Common myeloid progenitor, CD34-positive (primary cell): ENCODE results near the gene PRKCZ.

Experiments used
- CTCF ChIA-PET: fragments of 350-600 bp; sonication (Branson Sonifier 250); formaldehyde crosslinking; loops from one replicate; lab custom pipeline; 2021; ENCODE audit warnings: antibody characterized with exemption; lab: Charles Lee
- POLR2A ChIA-PET: fragments of 350-600 bp; sonication (Branson Sonifier 250); formaldehyde crosslinking; loops from one replicate; lab custom pipeline; 2021; ENCODE audit warnings: antibody characterized with exemption; lab: Charles Lee
- DNase-seq, 3 donors: peaks; one replicate each; pipeline versions ENCODE4 v3.0.0 to v3.0.0-alpha.2; 2013
- H3K27ac ChIP-seq, 2 experiments: 1 replicate in 1 of 2; 2 replicates in 1 of 2; pipeline ENCODE4 v1.7.0; 2013; ENCODE audit warnings: inconsistent platforms in 2 of 2, low read length in 2 of 2, mild to moderate bottlenecking in 2 of 2, low read depth in 1 of 2, moderate library complexity in 1 of 2; ENCODE audit not compliant: severe bottlenecking in 2 of 2, insufficient read depth in 1 of 2, poor library complexity in 1 of 2
- H3K27me3 ChIP-seq, 5 experiments: replicated peaks in 2 of 5; 1 replicate in 3 of 5; 2 replicates in 2 of 5; pipeline versions ENCODE4 v1.6.1 to v1.7.0; 2013; ENCODE audit warnings: low read length in 4 of 5, mild to moderate bottlenecking in 2 of 5, moderate library complexity in 2 of 5, inconsistent platforms in 1 of 5; ENCODE audit not compliant: insufficient read depth in 5 of 5, control insufficient read depth in 4 of 5
- H3K36me3 ChIP-seq, 4 experiments: 1 replicate in 2 of 4; 2 replicates in 2 of 4; pipeline versions ENCODE4 v1.6.1 to v1.7.0; 2013; ENCODE audit warnings: low read length in 3 of 4, control low read depth in 1 of 4, mild to moderate bottlenecking in 1 of 4; ENCODE audit not compliant: control insufficient read depth in 4 of 4, insufficient read depth in 4 of 4
- H3K4me1 ChIP-seq, 4 experiments: 1 replicate in 3 of 4; 2 replicates in 1 of 4; pipeline versions ENCODE4 v1.6.1 to v1.7.1; 2013; ENCODE audit warnings: low read length in 3 of 4, mild to moderate bottlenecking in 3 of 4, control low read depth in 1 of 4, inconsistent platforms in 1 of 4, moderate library complexity in 1 of 4; ENCODE audit not compliant: control insufficient read depth in 4 of 4, insufficient read depth in 4 of 4; ENCODE audit errors: control extremely low read depth in 1 of 4
- H3K4me3 ChIP-seq, 7 experiments: 1 replicate in 4 of 7; 2 replicates in 3 of 7; pipeline versions ENCODE4 v1.5.1 to v1.7.0; 2013; ENCODE audit warnings: mild to moderate bottlenecking in 7 of 7, low read length in 6 of 7, moderate library complexity in 6 of 7, inconsistent platforms in 2 of 7, low read depth in 2 of 7, control low read depth in 1 of 7; ENCODE audit not compliant: insufficient read depth in 4 of 7, control insufficient read depth in 1 of 7; ENCODE audit errors: extremely low read depth in 1 of 7
- H3K9me3 ChIP-seq, 5 experiments: 1 replicate in 4 of 5; 2 replicates in 1 of 5; pipeline versions ENCODE4 v1.6.1 to v1.7.1; 2013; ENCODE audit warnings: low read length in 4 of 5, mild to moderate bottlenecking in 2 of 5, inconsistent platforms in 1 of 5, low read depth in 1 of 5, moderate library complexity in 1 of 5; ENCODE audit not compliant: control insufficient read depth in 4 of 5, insufficient read depth in 2 of 5; ENCODE audit errors: control extremely low read depth in 1 of 5
- WGBS: methylation state at CpG from one replicate; pipeline ENCODE4 v1.1.5; 2013; ENCODE audit not compliant: insufficient coverage; 5-methylcytosine and 5-hydroxymethylcytosine counted together

PRKCZ gene

GRCh38 chr1:2050461-2050792 is 216 bp downstream of the PRKCZ start:
- ChIA-PET POLR2A (no interaction called here), CTCF (no interaction called here)
- H3K27me3 ChIP-seq, result peaks cover 0 to 33% (median 27%) of the 10 kb centered on the region in 5 experiments
- no peak overlapping the region for H3K27ac ChIP-seq
- peak overlapping the region in 6 of 7 experiments; percentile 45 to 81 (median 68) for H3K4me3 ChIP-seq
- H3K9me3 ChIP-seq, result no peaks in the 10 kb centered on the region
- peak; percentile 36 to 67 (median 55) for DNase-seq
- H3K4me1 ChIP-seq, result peaks cover 0 to 22% (median 10%) of the 10 kb centered on the region in 4 experiments
- peaks cover 0 to 1% (median 0%) of the 10 kb centered on the region in 4 experiments for H3K36me3 ChIP-seq
- WGBS, result under 1% methylated on average over 43 of the region's 51 CpGs

- Histone ChIP-seq H3K9me3 (no peaks in the 10 kb centered on the region), H3K4me3 (peak overlapping the region in 6 of 7 experiments; percentile 45 to 81 (median 68)), H3K36me3 (peaks cover 0 to 8% (median 2%) of the 10 kb centered on the region in 4 experiments), H3K27me3 (peaks cover 0 to 30% (median 22%) of the 10 kb centered on the region in 5 experiments), H3K27ac (no peak overlapping the region), H3K4me1 (peaks cover 0 to 19% (median 9%) of the 10 kb centered on the region in 4 experiments)
- ChIA-PET POLR2A (no interaction called here), CTCF (no interaction called here)
- WGBS, result 22% methylated on average over 74 of the region's 84 CpGs
- DNase-seq, result peak in 2 of 3 donors; percentile 6 to 41
Observed at GRCh38 chr1:2050793-2051682, 827 bp downstream of the PRKCZ start.

- H3K36me3 ChIP-seq, result peaks cover 0 to 15% (median 6%) of the 10 kb centered on the region in 4 experiments
- no peak overlapping the region for H3K4me3 ChIP-seq
- H3K9me3 ChIP-seq, result no peaks in the 10 kb centered on the region
- DNase-seq, result no peak
- CTCF ChIA-PET, result no interaction called here
- 95% methylated on average over 15 of the region's 16 CpGs for WGBS
- H3K4me1 ChIP-seq, result peaks cover 0 to 16% (median 7%) of the 10 kb centered on the region in 4 experiments
- peaks cover 0 to 22% (median 10%) of the 10 kb centered on the region in 5 experiments for H3K27me3 ChIP-seq
- H3K27ac ChIP-seq, result no peak overlapping the region
- POLR2A ChIA-PET, result no interaction called here
Observed at GRCh38 chr1:2052054-2052679, 2.0 kb downstream of the PRKCZ start.

GRCh38 chr1:2052756-2053155 is 2.5 kb downstream of the PRKCZ start:
- Histone ChIP-seq H3K27ac (no peak overlapping the region), H3K9me3 (no peaks in the 10 kb centered on the region), H3K27me3 (peaks cover 0 to 19% (median 5%) of the 10 kb centered on the region in 5 experiments), H3K4me1 (peaks cover 0 to 16% (median 7%) of the 10 kb centered on the region in 4 experiments), H3K4me3 (no peak overlapping the region), H3K36me3 (peaks cover 0 to 17% (median 6%) of the 10 kb centered on the region in 4 experiments)
- ChIA-PET POLR2A (no interaction called here), CTCF (interaction anchor here (1.0 to 1.4 kb wide), 3 partner anchors 8 to 88 kb away, joined by 3 to 6 read pairs (median 3); no protein-coding TSS in a partner anchor)
- DNase-seq, result no peak
- 92% methylated on average over 9 of the region's 10 CpGs for WGBS

- ChIA-PET POLR2A (no interaction called here), CTCF (interaction anchor here (1.0 to 1.4 kb wide), 3 partner anchors 8 to 87 kb away, joined by 3 to 6 read pairs (median 3); no protein-coding TSS in a partner anchor)
- H3K27me3 ChIP-seq, result peaks cover 0 to 15% (median 1%) of the 10 kb centered on the region in 5 experiments
- peaks cover 0 to 17% (median 6%) of the 10 kb centered on the region in 4 experiments for H3K36me3 ChIP-seq
- no peaks in the 10 kb centered on the region for H3K9me3 ChIP-seq
- H3K27ac ChIP-seq, result no peak overlapping the region
- 95% methylated on average over 9 of the region's 17 CpGs for WGBS
- H3K4me1 ChIP-seq, result peaks cover 0 to 16% (median 7%) of the 10 kb centered on the region in 4 experiments
- no peak overlapping the region for H3K4me3 ChIP-seq
- no peak for DNase-seq
Observed at GRCh38 chr1:2053217-2053616, 3.0 kb downstream of the PRKCZ start.

- peaks cover 0 to 17% (median 6%) of the 10 kb centered on the region in 4 experiments for H3K36me3 ChIP-seq
- DNase-seq, result no peak
- peaks cover 0 to 12% (median 1%) of the 10 kb centered on the region in 5 experiments for H3K27me3 ChIP-seq
- WGBS, result 93% methylated on average over 12 of the region's 12 CpGs
- ChIA-PET CTCF (interaction anchor here (1.0 to 1.4 kb wide), 4 partner anchors 9 to 87 kb away, joined by 3 to 6 read pairs (median 4); no protein-coding TSS in a partner anchor), POLR2A (no interaction called here)
- no peak overlapping the region for H3K4me3 ChIP-seq
- no peaks in the 10 kb centered on the region for H3K9me3 ChIP-seq
- peaks cover 0 to 16% (median 7%) of the 10 kb centered on the region in 4 experiments for H3K4me1 ChIP-seq
- H3K27ac ChIP-seq, result no peak overlapping the region
Observed at GRCh38 chr1:2053784-2054376, 3.7 kb downstream of the PRKCZ start.
